A673 (cell line): ENCODE results near the gene WT1. TPM values are rescaled to one million over a fixed set of nuclear protein-coding genes. Genes with fewer than 3 reads are reported as not detected.

Source experiments
- BruUV-seq: library from RNA; stranded (reverse); fragments of 400-500 nt; replicated peaks from 2 replicates; lab custom pipeline; 2021; lab: Mats Ljungman, UMichigan
- CTCF ChIA-PET: fragments of 300-600 bp; sonication (Branson Sonifier 250); formaldehyde crosslinking; loops from one replicate; lab custom pipeline; 2022; ENCODE audit warnings: antibody characterized with exemption; lab: Charles Lee
- POLR2A ChIA-PET: fragments of 300-600 bp; sonication (Branson Sonifier 250); formaldehyde crosslinking; loops from one replicate; lab custom pipeline; 2022; ENCODE audit warnings: antibody characterized with exemption; ENCODE audit not compliant: low non-redundant PET; lab: Charles Lee
- DNase-seq: peaks from one replicate; pipeline ENCODE4 v3.0.0-alpha.2; 2015; ENCODE audit warnings: low spot score
- H3K27ac ChIP-seq: fragments of 200-600 bp; sonication (generic); 2 replicates; pipeline ENCODE4 v1.5.1; 2016; ENCODE audit warnings: mixed run types, low read depth, mild to moderate bottlenecking, mixed read lengths, antibody characterized with exemption, low read length; ENCODE audit not compliant: poor library complexity, severe bottlenecking
- H3K27me3 ChIP-seq: fragments of 200-600 bp; sonication (generic); replicated peaks from 2 replicates; pipeline ENCODE4 v1.6.1; 2017; ENCODE audit warnings: mixed run types, low read depth, mild to moderate bottlenecking, mixed read lengths, antibody characterized with exemption, low read length; ENCODE audit not compliant: insufficient read depth, poor library complexity
- H3K36me3 ChIP-seq: fragments of 200-600 bp; sonication (generic); 2 replicates; pipeline ENCODE4 v1.6.1; 2016; ENCODE audit warnings: mixed run types, mild to moderate bottlenecking, mixed read lengths, antibody characterized with exemption, low read length; ENCODE audit not compliant: insufficient read depth, poor library complexity, severe bottlenecking
- H3K4me1 ChIP-seq: fragments of 200-600 bp; sonication (generic); 2 replicates; pipeline ENCODE4 v1.6.1; 2017; ENCODE audit warnings: mixed run types, mild to moderate bottlenecking, mixed read lengths, antibody characterized with exemption, low read length; ENCODE audit not compliant: insufficient read depth, poor library complexity, severe bottlenecking
- H3K4me3 ChIP-seq: fragments of 200-600 bp; sonication (generic); 2 replicates; pipeline ENCODE4 v1.5.1; 2016; ENCODE audit warnings: low read depth, mixed run types, mild to moderate bottlenecking, mixed read lengths, low read length; ENCODE audit not compliant: poor library complexity, severe bottlenecking
- H3K9me3 ChIP-seq: fragments of 200-600 bp; sonication (generic); 2 replicates; pipeline ENCODE4 v1.6.1; 2016; ENCODE audit warnings: mixed run types, low read depth, mild to moderate bottlenecking, mixed read lengths, antibody characterized with exemption, low read length; ENCODE audit not compliant: poor library complexity, severe bottlenecking
- CTCF ChIP-seq: fragments of 300-800, 200-600 bp; sonication (generic); conservative IDR thresholded peaks from 2 replicates; pipeline ENCODE4 v1.5.1; 2017; ENCODE audit warnings: low read depth, mild to moderate bottlenecking, antibody characterized with exemption, low read length, moderate library complexity, mixed read lengths
- EZH2 ChIP-seq: fragments of 200-600 bp; sonication (generic); IDR thresholded peaks from 2 replicates; pipeline ENCODE4 v1.6.1; 2017; ENCODE audit warnings: borderline replicate concordance, low read depth, mild to moderate bottlenecking, mixed read lengths, antibody characterized with exemption, low read length; ENCODE audit not compliant: poor library complexity, severe bottlenecking
- intact Hi-C: fragments of 100-400 bp; cut with micrococcal nuclease; formaldehyde crosslinking; loops from one replicate; pipeline ENCODE4 v1.10.0; 2022; ENCODE audit not compliant: unreplicated experiment
- total RNA-seq: library from RNA; stranded (reverse); gene quantifications from 2 replicates; pipeline ENCODE4 v1.2.3, GENCODE V29; 2021

WT1 gene
- total RNA-seq, 1 experiment from 2014 or later, result 10.4 TPM

- no peak overlapping the region for H3K4me3 ChIP-seq
- H3K36me3 ChIP-seq, result no peaks in the 10 kb centered on the region
- H3K4me1 ChIP-seq, result no peaks in the 10 kb centered on the region
- peaks cover 24% of the 10 kb centered on the region for H3K27me3 ChIP-seq
- H3K9me3 ChIP-seq, result no peaks in the 10 kb centered on the region
- TF ChIP-seq CTCF (no peak), EZH2 (no peak)
- no TSS peak for BruUV-seq
- ChIA-PET POLR2A (no interaction called here), CTCF (interaction anchor here (0.6 kb wide), 1 partner anchor 704 kb away, joined by 8 read pairs; no protein-coding TSS in a partner anchor)
- intact Hi-C loops, result no loop called here
- H3K27ac ChIP-seq, result no peak overlapping the region
- DNase-seq, result no peak
These were observed 26.8 kb upstream of the WT1 start for GRCh38 chr11:32462011-32462690.

- Histone ChIP-seq H3K27me3 (peaks cover 18% of the 10 kb centered on the region), H3K27ac (no peak overlapping the region), H3K36me3 (no peaks in the 10 kb centered on the region), H3K9me3 (no peaks in the 10 kb centered on the region), H3K4me1 (no peaks in the 10 kb centered on the region), H3K4me3 (no peak overlapping the region)
- no TSS peak for BruUV-seq
- intact Hi-C loops, result no loop called here
- POLR2A ChIA-PET, result no interaction called here
- no peak for TF ChIP-seq EZH2
- TF ChIP-seq CTCF, result no peak
- DNase-seq, result no peak
- CTCF ChIA-PET, result no interaction called here
These were observed 21.5 kb upstream of the WT1 start for GRCh38 chr11:32456864-32457263.

- peaks cover 34% of the 10 kb centered on the region for H3K27me3 ChIP-seq
- POLR2A ChIA-PET, result no interaction called here
These were observed 19.7 kb upstream of the WT1 start for GRCh38 chr11:32454993-32455392.

More at GRCh38 chr11:32454993-32455392, 19.7 kb upstream of the WT1 start:
- Histone ChIP-seq H3K27ac (no peak overlapping the region), H3K4me3 (no peak overlapping the region), H3K4me1 (no peaks in the 10 kb centered on the region), H3K9me3 (no peaks in the 10 kb centered on the region), H3K36me3 (no peaks in the 10 kb centered on the region)
- intact Hi-C loops, result no loop called here
- no peak for DNase-seq
- no TSS peak for BruUV-seq
- TF ChIP-seq EZH2 (no peak), CTCF (no peak)
- CTCF ChIA-PET, result no interaction called here
